HL-60 (cell line): ENCODE results near the gene ARHGEF4.

Source experiments
- DNase-seq, 2 experiments: peaks; one replicate each; pipeline ENCODE4 v3.0.0-alpha.2; 2010 to 2020; ENCODE audit warnings: low read depth in 1 of 2, low spot score in 1 of 2
- H3K27ac ChIP-seq: fragments of 250-450 bp; sonication (Bioruptor Pico); replicated peaks from 2 replicates; pipeline ENCODE4 v1.5.1; 2020; ENCODE audit warnings: mild to moderate bottlenecking, moderate library complexity
- H3K27me3 ChIP-seq: fragments of 250-450 bp; sonication (Bioruptor Pico); 2 replicates; pipeline ENCODE4 v1.5.1; 2021; ENCODE audit warnings: mild to moderate bottlenecking, moderate library complexity; ENCODE audit not compliant: insufficient read depth, poor library complexity, severe bottlenecking
- H3K4me3 ChIP-seq: replicated peaks from 2 replicates; pipeline ENCODE4 v1.5.1; 2011; ENCODE audit warnings: mild to moderate bottlenecking, control low read depth, low read length; ENCODE audit not compliant: insufficient read depth
- GABPA ChIP-seq: IDR thresholded peaks from 2 replicates; pipeline ENCODE4 v1.6.1; 2012; ENCODE audit warnings: low read depth
- POLR2AphosphoS5 ChIP-seq: IDR thresholded peaks from 2 replicates; pipeline ENCODE4 v1.6.1; 2012; ENCODE audit warnings: low read depth
- SPI1 ChIP-seq: IDR thresholded peaks from 2 replicates; pipeline ENCODE4 v1.6.1; 2012; ENCODE audit warnings: low read depth, mild to moderate bottlenecking, borderline replicate concordance
- TF ChIP-seq, protein P1 (sequence below): IDR thresholded peaks from 2 replicates; pipeline ENCODE4 v1.6.1; 2012; ENCODE audit warnings: low read depth; ENCODE audit not compliant: insufficient replicate concordance
- TF ChIP-seq, protein P2 (sequence below): IDR thresholded peaks from one replicate; pipeline ENCODE4 v1.5.1; 2011; ENCODE audit warnings: low read length, control low read depth, inconsistent platforms; ENCODE audit not compliant: insufficient read depth

The ARHGEF4 gene

DNA sequence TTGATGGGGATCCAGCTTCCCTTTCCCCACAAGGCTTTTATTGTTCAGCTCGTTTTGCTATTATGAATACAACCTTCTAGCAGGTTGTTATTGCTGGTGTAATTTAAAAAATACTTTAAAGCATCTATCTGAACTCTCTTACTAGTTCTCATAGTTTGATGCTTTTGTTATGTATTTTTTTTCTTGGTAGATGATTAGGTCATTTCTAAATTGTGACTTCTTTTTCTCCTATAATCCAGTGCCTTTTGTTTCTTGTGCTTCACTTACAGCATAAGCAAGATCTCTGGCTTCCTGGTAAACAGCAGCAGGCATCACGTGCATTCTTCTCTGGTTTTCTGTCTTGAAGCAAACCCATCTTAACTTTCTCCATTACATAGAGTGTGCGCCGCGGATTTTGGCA lies 160.5 kb downstream of the ARHGEF4 start:
- Histone ChIP-seq H3K4me3 (no peak overlapping the region), H3K27me3 (no peaks in the 10 kb centered on the region), H3K27ac (no peak overlapping the region)
- TF ChIP-seq POLR2AphosphoS5 (no peak), GABPA (no peak), SPI1 (no peak)
- TF ChIP-seq, protein P1, sequence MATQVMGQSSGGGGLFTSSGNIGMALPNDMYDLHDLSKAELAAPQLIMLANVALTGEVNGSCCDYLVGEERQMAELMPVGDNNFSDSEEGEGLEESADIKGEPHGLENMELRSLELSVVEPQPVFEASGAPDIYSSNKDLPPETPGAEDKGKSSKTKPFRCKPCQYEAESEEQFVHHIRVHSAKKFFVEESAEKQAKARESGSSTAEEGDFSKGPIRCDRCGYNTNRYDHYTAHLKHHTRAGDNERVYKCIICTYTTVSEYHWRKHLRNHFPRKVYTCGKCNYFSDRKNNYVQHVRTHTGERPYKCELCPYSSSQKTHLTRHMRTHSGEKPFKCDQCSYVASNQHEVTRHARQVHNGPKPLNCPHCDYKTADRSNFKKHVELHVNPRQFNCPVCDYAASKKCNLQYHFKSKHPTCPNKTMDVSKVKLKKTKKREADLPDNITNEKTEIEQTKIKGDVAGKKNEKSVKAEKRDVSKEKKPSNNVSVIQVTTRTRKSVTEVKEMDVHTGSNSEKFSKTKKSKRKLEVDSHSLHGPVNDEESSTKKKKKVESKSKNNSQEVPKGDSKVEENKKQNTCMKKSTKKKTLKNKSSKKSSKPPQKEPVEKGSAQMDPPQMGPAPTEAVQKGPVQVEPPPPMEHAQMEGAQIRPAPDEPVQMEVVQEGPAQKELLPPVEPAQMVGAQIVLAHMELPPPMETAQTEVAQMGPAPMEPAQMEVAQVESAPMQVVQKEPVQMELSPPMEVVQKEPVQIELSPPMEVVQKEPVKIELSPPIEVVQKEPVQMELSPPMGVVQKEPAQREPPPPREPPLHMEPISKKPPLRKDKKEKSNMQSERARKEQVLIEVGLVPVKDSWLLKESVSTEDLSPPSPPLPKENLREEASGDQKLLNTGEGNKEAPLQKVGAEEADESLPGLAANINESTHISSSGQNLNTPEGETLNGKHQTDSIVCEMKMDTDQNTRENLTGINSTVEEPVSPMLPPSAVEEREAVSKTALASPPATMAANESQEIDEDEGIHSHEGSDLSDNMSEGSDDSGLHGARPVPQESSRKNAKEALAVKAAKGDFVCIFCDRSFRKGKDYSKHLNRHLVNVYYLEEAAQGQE: no peak
- TF ChIP-seq, protein P2, sequence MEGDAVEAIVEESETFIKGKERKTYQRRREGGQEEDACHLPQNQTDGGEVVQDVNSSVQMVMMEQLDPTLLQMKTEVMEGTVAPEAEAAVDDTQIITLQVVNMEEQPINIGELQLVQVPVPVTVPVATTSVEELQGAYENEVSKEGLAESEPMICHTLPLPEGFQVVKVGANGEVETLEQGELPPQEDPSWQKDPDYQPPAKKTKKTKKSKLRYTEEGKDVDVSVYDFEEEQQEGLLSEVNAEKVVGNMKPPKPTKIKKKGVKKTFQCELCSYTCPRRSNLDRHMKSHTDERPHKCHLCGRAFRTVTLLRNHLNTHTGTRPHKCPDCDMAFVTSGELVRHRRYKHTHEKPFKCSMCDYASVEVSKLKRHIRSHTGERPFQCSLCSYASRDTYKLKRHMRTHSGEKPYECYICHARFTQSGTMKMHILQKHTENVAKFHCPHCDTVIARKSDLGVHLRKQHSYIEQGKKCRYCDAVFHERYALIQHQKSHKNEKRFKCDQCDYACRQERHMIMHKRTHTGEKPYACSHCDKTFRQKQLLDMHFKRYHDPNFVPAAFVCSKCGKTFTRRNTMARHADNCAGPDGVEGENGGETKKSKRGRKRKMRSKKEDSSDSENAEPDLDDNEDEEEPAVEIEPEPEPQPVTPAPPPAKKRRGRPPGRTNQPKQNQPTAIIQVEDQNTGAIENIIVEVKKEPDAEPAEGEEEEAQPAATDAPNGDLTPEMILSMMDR: no peak
- DNase-seq: no peak

DNA sequence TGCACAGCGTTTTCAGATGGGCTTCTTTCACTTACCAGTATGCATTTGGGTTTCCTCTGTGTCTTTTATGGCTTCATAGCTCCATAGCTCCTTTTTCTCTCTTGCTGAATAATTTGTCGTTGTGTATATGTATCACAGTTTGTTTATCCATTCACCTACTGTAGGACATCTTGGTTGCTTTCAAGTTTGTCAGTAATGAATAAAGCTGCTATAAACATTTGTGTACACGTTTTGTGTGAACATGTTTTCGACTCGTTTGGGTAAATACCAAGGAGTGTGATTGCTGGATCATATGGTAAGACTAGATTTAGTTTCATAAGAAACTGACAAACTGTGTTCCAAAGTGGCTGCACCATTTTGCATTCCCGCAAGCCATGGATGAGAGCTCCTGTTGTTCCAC lies 161.8 kb downstream of the ARHGEF4 start:
- Histone ChIP-seq H3K27me3 (no peaks in the 10 kb centered on the region), H3K4me3 (no peak overlapping the region), H3K27ac (no peak overlapping the region)
- TF ChIP-seq SPI1 (no peak), GABPA (no peak), POLR2AphosphoS5 (no peak)
- TF ChIP-seq, protein P1: no peak
- TF ChIP-seq, protein P2: no peak
- no peak for DNase-seq

DNA sequence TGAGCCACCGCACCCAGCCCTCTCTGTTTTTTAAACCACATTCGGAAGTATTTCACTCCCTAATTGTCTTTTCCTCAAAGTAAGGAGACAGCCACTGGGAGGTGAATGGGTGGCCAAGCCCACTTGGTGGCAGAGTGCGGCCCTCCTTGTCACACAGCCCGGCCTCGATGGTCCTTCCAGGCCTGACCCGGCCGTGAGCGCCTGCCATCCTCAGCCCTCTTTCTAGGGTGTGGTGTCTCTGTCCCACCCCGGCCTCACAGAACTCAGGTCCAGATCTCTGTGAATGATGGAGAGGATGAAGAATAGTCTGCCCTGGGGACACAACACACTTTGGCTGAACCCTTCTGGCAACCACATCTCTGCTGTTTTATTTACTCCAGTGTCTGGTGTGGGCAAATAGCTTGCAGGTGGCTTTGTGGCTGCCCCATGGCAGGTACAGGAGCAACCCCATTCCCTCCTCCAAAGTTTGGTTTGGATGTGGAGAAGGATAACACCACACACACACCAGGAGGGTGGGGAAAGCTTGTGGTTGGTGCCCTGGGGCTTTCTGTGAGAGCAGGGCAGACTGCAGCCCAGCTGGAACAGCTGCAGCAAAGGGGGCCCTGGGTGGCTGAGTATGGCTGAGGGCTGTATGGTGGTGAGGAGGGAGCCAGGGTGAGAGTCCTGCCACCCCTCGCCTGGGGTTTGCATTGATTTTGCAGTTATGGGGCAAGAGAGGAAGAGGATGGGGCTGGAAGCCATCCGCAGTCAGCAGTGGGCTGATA lies 167.9 kb downstream of the ARHGEF4 start:
- Histone ChIP-seq H3K27ac (no peak overlapping the region), H3K4me3 (no peak overlapping the region), H3K27me3 (peaks cover 3% of the 10 kb centered on the region)
- TF ChIP-seq SPI1: no peak
- DNase-seq: no peak

DNA sequence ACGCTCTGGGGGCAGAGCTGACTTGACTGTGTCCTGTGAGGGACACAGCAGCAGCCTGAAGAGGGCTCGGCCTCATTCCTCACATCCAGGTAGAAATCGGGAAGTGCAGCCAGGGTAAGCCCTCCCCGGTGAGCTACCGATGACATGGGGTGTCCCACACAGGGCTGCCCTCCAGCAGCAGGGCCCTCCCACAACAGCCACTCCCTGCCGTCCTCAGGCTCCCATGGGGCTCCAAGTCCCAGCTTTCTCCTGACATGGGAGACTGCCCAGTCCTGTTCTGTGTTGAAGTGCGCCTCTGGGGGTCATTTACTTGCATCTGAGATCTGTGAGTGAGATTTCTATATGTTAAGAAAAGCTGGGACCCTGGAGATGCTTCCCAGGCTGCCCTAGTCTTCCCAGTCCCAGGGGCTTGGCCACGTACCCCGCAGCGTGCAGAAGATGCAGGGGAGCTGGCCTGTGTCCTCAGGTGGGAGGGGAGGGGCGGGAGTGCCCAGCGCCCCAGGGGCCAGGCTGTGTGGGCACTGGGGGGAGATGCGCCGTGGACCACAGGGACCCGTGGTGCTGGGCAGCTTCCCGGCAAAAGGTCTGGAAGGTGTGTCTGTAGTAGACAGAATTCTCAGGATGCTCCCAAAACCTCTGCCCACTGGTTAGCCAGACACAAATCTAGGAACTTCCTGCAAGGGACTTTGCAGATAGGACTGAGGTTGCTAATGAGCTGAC lies 168.7 kb downstream of the ARHGEF4 start:
- H3K27me3 ChIP-seq: peaks cover 3% of the 10 kb centered on the region
- H3K27ac ChIP-seq: no peak overlapping the region
- no peak overlapping the region for H3K4me3 ChIP-seq
- TF ChIP-seq GABPA (no peak), SPI1 (no peak)
- TF ChIP-seq, protein P1: no peak
- TF ChIP-seq, protein P2: no peak
- no peak for DNase-seq
